PC-3 (cell line): Measurements from ENCODE around the gene PLPP3.

ENCODE experiments used
- CTCF ChIP-seq: fragments of 300-600 bp; sonication (generic); conservative IDR thresholded peaks from 2 replicates; pipeline ENCODE4 v1.5.1; 2017; ENCODE audit warnings: antibody characterized with exemption, low read depth, mild to moderate bottlenecking, low read length
- EZH2 ChIP-seq: fragments of 300-600 bp; sonication (generic); IDR thresholded peaks from one replicate; pipeline ENCODE4 v1.6.1; 2017; ENCODE audit warnings: antibody characterized with exemption, mild to moderate bottlenecking, low read length; ENCODE audit not compliant: unreplicated experiment
- EZH2phosphoT487 ChIP-seq: fragments of 300-600 bp; sonication (generic); IDR thresholded peaks from 2 replicates; pipeline ENCODE4 v1.6.1; 2018; ENCODE audit warnings: mild to moderate bottlenecking, antibody characterized with exemption, low read length, borderline replicate concordance

GRCh38 chr1:56464294-56464693, 115.1 kb downstream of the PLPP3 start:
- TF ChIP-seq CTCF (no peak), EZH2phosphoT487 (no peak), EZH2 (no peak)
